Left ventricle myocardium inferior (tissue), 1 donor: ENCODE results near the gene TDO2. TPM values are rescaled to one million over a fixed set of nuclear protein-coding genes. Genes with fewer than 3 reads are reported as not detected.

Experiments
- DNase-seq: peaks from one replicate; pipeline ENCODE4 v3.0.0-alpha.2; 2020
- H3K27ac ChIP-seq: fragments of 200-600 bp; replicated peaks from 2 replicates; pipeline ENCODE4 v1.8.0; 2021
- H3K27me3 ChIP-seq: fragments of 200-600 bp; 2 replicates; pipeline ENCODE4 v1.8.0; 2021; ENCODE audit warnings: low read depth
- H3K36me3 ChIP-seq: fragments of 200-600 bp; 2 replicates; pipeline ENCODE4 v1.8.0; 2021
- H3K4me1 ChIP-seq: fragments of 200-600 bp; 2 replicates; pipeline ENCODE4 v1.8.0; 2021
- H3K4me3 ChIP-seq: fragments of 200-600 bp; 2 replicates; pipeline ENCODE4 v1.8.0; 2021; ENCODE audit warnings: mild to moderate bottlenecking, moderate library complexity
- H3K9me3 ChIP-seq: fragments of 200-600 bp; replicated peaks from 2 replicates; pipeline ENCODE4 v1.8.0; 2021
- CTCF ChIP-seq: fragments of 200-600 bp; IDR thresholded peaks from 2 replicates; pipeline ENCODE4 v1.8.0; 2021; ENCODE audit warnings: antibody characterized with exemption, mild to moderate bottlenecking, borderline replicate concordance
- intact Hi-C: fragments of 100-400 bp; cut with micrococcal nuclease; formaldehyde crosslinking; loops from one replicate; pipeline ENCODE4 v1.11.0; 2022
- total RNA-seq: library from RNA; stranded (reverse); fragmentation: NEBNext Ultra II Directional; extraction: Animal tissue kit (Norgen Biotek cat#: 25700); gene quantifications from one replicate; pipeline ENCODE4 v1.2.1, GENCODE V29; 2021
- donor health status: DM: no; HTN: yes; CAD: no; lungs with severe emphysema.

TDO2 gene
- total RNA-seq, 1 donor from 2014 or later = not detected

- intact Hi-C loops = no loop called here
- peaks cover 20% of the 10 kb centered on the region for H3K4me1 ChIP-seq
- no peaks in the 10 kb centered on the region for H3K9me3 ChIP-seq
- no peak for TF ChIP-seq CTCF
- H3K27ac ChIP-seq = peak overlapping the region; percentile 99
- H3K27me3 ChIP-seq = peaks cover 3% of the 10 kb centered on the region
- DNase-seq = no peak
- H3K36me3 ChIP-seq = no peaks in the 10 kb centered on the region
- H3K4me3 ChIP-seq = peak overlapping the region; percentile 90
Measured at GRCh38 chr4:155954118-155954685, 50.7 kb downstream of the TDO2 start.

DNA sequence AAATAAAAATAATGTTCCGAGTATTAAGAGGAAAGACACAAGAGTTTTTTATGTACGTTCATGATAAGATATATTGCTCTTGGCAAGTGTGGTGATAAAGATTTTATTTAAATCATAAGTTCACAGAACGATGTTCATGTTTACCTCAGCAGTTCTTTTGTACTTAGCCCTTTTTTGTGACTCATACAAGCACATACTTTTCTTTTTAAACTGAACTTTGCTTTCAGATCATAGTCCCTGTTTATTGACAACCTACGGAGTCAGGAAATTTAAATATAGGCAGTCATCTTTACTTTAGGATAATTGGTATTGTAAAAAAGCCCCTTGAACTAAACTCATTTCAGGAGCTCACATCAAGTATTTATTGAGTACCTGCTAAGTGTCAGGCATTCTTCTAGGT is 51.4 kb downstream of the TDO2 start:
- H3K36me3 ChIP-seq = no peaks in the 10 kb centered on the region
- no peak overlapping the region for H3K4me3 ChIP-seq
- H3K27me3 ChIP-seq = peaks cover 7% of the 10 kb centered on the region
- peaks cover 20% of the 10 kb centered on the region for H3K4me1 ChIP-seq
- intact Hi-C loops = no loop called here
- DNase-seq = no peak
- no peak for TF ChIP-seq CTCF
- no peak overlapping the region for H3K27ac ChIP-seq
- no peaks in the 10 kb centered on the region for H3K9me3 ChIP-seq

DNA sequence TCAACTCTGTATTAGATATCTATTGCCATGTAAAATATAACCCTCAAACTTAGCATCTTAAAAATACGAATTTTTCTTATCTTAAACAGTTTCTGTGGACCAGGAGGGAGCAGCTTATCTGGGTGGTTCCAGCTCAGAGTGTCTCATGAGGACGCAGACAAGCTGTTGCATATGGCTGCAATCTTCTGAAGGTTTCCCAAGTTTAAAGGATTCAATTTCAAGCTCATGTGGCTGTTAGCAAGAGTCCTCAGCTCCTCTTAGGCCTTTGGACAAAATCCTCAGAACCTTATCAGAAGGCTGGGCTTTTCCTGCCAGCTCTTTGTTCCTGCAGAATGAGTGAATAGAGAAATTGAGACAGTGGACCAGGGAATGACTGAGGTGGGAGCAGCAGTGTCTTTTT is 53.0 kb downstream of the TDO2 start:
- intact Hi-C loops = no loop called here
- DNase-seq = no peak
- TF ChIP-seq CTCF = no peak
- H3K9me3 ChIP-seq = no peaks in the 10 kb centered on the region
- no peaks in the 10 kb centered on the region for H3K36me3 ChIP-seq
- H3K4me1 ChIP-seq = peaks cover 20% of the 10 kb centered on the region
- H3K27me3 ChIP-seq = peaks cover 7% of the 10 kb centered on the region
- no peak overlapping the region for H3K27ac ChIP-seq
- H3K4me3 ChIP-seq = no peak overlapping the region

GRCh38 chr4:155959417-155959816 is 55.9 kb downstream of the TDO2 start:
- TF ChIP-seq CTCF = no peak
- H3K27ac ChIP-seq = no peak overlapping the region
- no peaks in the 10 kb centered on the region for H3K36me3 ChIP-seq
- H3K4me1 ChIP-seq = no peaks in the 10 kb centered on the region
- H3K4me3 ChIP-seq = no peak overlapping the region
- H3K9me3 ChIP-seq = no peaks in the 10 kb centered on the region
- no peak for DNase-seq
- peaks cover 7% of the 10 kb centered on the region for H3K27me3 ChIP-seq
- intact Hi-C loops = no loop called here

- TF ChIP-seq CTCF = no peak
- no peaks in the 10 kb centered on the region for H3K4me1 ChIP-seq
- H3K4me3 ChIP-seq = no peak overlapping the region
- H3K27me3 ChIP-seq = peaks cover 7% of the 10 kb centered on the region
- no peak for DNase-seq
- H3K27ac ChIP-seq = peak overlapping the region; percentile 9
- intact Hi-C loops = no loop called here
- no peaks in the 10 kb centered on the region for H3K36me3 ChIP-seq
- no peaks in the 10 kb centered on the region for H3K9me3 ChIP-seq
Measured at GRCh38 chr4:155960522-155960921, 57.0 kb downstream of the TDO2 start.
